GM12892 (cell line): Measurements from ENCODE around the gene ORC5.

Source experiments
- POLR2A ChIP-seq: IDR thresholded peaks from 2 replicates; pipeline ENCODE4 v1.6.1; 2011; ENCODE audit warnings: low read depth, low read length, control low read depth
- POLR2AphosphoS5 ChIP-seq: IDR thresholded peaks from 2 replicates; pipeline ENCODE4 v1.6.1; 2011; ENCODE audit warnings: low read depth, low read length, control low read depth

DNA sequence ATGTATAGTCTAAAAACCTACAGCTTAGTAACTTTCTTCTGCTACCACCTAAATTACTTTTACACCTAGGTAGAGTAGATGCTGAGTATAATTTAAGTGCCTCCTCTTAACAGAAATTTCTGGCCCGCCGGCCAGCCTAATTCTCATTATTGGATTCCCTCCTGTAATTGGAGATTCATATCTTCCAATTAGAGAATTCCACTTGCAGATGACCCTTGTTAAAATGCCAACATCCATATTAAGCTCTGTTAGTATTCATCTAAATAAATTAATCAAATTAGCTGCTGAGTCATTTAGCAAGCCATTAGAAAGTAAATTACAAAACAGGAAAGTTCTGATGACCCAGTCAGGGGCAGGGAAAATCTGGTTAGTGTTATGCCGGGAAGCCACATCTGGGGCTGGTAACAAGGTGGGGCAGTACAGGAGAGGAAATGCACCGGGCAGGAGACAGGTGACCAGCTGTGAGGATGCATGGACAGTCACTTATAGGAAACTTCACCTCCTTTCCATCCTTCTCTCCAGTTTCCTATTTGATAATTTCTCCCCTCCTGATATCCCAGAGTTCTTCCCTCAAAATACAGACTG is 82.8 kb downstream of the ORC5 start:
- no peak for TF ChIP-seq POLR2AphosphoS5
- TF ChIP-seq POLR2A: no peak
